Stimulated activated CD4-positive, alpha-beta T cell treated with anti-CD3 and anti-CD28 coated beads, Interleukin-1b, Interleukin-23, amount 100 ng/mL, for 4 hours (primary cell): ENCODE results near the gene PLAU.
"Not testable (repeated sequence)": the region's sequence is repeated elsewhere in the genome, so short reads cannot be mapped to it uniquely, and the experiment has no call there.

Source experiments
- DNase-seq, 2 donors: peaks; one replicate each; pipeline ENCODE4 v3.0.0-alpha.2; 2020; ENCODE audit warnings: low read depth in 2 of 2

The PLAU gene

GRCh38 chr10:73922007-73922863 lies 11.3 kb downstream of the PLAU start:
- peak in 1 of 2 donors; percentile 17 for DNase-seq

GRCh38 chr10:73922864-73923133 lies 11.9 kb downstream of the PLAU start:
- no peak for DNase-seq

GRCh38 chr10:73923935-73924598 lies 13.1 kb downstream of the PLAU start:
- DNase-seq: no peak

GRCh38 chr10:73924935-73925334 lies 14.0 kb downstream of the PLAU start:
- DNase-seq: no peak

- no peak for DNase-seq
Measured at GRCh38 chr10:73925539-73925938, 14.6 kb downstream of the PLAU start.

GRCh38 chr10:73926152-73926764 lies 15.3 kb downstream of the PLAU start:
- no peak for DNase-seq

- not testable (repeated sequence) for DNase-seq
Measured at GRCh38 chr10:73930630-73931327, 19.8 kb downstream of the PLAU start.

GRCh38 chr10:73931767-73932619 lies 21.1 kb downstream of the PLAU start:
- DNase-seq: peak; percentile 34 to 60

- DNase-seq: no peak
Measured at GRCh38 chr10:73932620-73933112, 21.7 kb downstream of the PLAU start.

GRCh38 chr10:73934074-73934473 lies 23.1 kb downstream of the PLAU start:
- DNase-seq: no peak

GRCh38 chr10:73935895-73936294 lies 25.0 kb downstream of the PLAU start:
- no peak for DNase-seq

- DNase-seq: no peak
Measured at GRCh38 chr10:73937333-73938043, 26.6 kb downstream of the PLAU start.

- peak; percentile 81 to 85 for DNase-seq
Measured at GRCh38 chr10:73940634-73941221, 29.8 kb downstream of the PLAU start.

- DNase-seq: no peak
Measured at GRCh38 chr10:73941300-73941699, 30.4 kb downstream of the PLAU start.

- DNase-seq: no peak
Measured at GRCh38 chr10:73944356-73945100, 33.6 kb downstream of the PLAU start.

- no peak for DNase-seq
Measured at GRCh38 chr10:73946253-73947145, 35.6 kb downstream of the PLAU start.

- DNase-seq: no peak
Measured at GRCh38 chr10:73948947-73949633, 38.2 kb downstream of the PLAU start.
